GM23338 (cell line): ENCODE data around the gene ANKRD44. TPM values are rescaled to one million over a fixed set of nuclear protein-coding genes. Genes with fewer than 3 reads are reported as not detected.

Experiments used
- ATAC-seq: fragments of 200-7000 bp; cut with Tn5 transposase; 3 replicates; pipeline ENCODE4 v1.9.1; 2020
- DNase-seq: peaks from one replicate; pipeline ENCODE4 v3.0.0-alpha.2; 2015; ENCODE audit warnings: low spot score
- H2AFZ ChIP-seq: fragments of 200-600 bp; sonication (generic); 2 replicates; pipeline ENCODE4 v1.8.0; 2016; ENCODE audit warnings: antibody characterized with exemption, mild to moderate bottlenecking, moderate library complexity
- H3F3A ChIP-seq: fragments of 200-600 bp; sonication (generic); replicated peaks from 2 replicates; pipeline ENCODE4 v1.8.0; 2017; ENCODE audit warnings: antibody characterized with exemption, mixed run types, low read depth
- H3K27ac ChIP-seq: fragments of 200-600 bp; sonication (generic); 2 replicates; pipeline ENCODE4 v1.6.1; 2016; ENCODE audit warnings: low read depth
- H3K27me3 ChIP-seq: fragments of 200-600 bp; sonication (generic); 2 replicates; pipeline ENCODE4 v1.8.0; 2016; ENCODE audit warnings: mild to moderate bottlenecking, mixed run types, moderate library complexity; ENCODE audit not compliant: insufficient read depth
- H3K36me3 ChIP-seq: fragments of 200-600 bp; sonication (generic); 2 replicates; pipeline ENCODE4 v1.8.0; 2016; ENCODE audit warnings: mild to moderate bottlenecking; ENCODE audit not compliant: insufficient read depth
- H3K4me1 ChIP-seq: fragments of 200-600 bp; sonication (generic); 2 replicates; pipeline ENCODE4 v1.8.0; 2016; ENCODE audit warnings: mild to moderate bottlenecking, moderate library complexity; ENCODE audit not compliant: insufficient read depth
- H3K4me2 ChIP-seq: fragments of 200-600 bp; sonication (generic); 2 replicates; pipeline ENCODE4 v1.7.1; 2017; ENCODE audit warnings: mixed run types
- H3K4me3 ChIP-seq: fragments of 200-600 bp; sonication (generic); 2 replicates; pipeline ENCODE4 v1.6.1; 2016; ENCODE audit warnings: mixed run types
- H3K79me2 ChIP-seq: fragments of 200-600 bp; sonication (generic); replicated peaks from 2 replicates; pipeline ENCODE4 v1.8.0; 2017; ENCODE audit warnings: mild to moderate bottlenecking; ENCODE audit not compliant: insufficient read depth
- H3K9me2 ChIP-seq: fragments of 200-600 bp; sonication (generic); 2 replicates; pipeline ENCODE4 v1.8.0; 2017; ENCODE audit not compliant: insufficient read depth
- H4K20me1 ChIP-seq: fragments of 200-600 bp; sonication (generic); replicated peaks from 2 replicates; pipeline ENCODE4 v1.8.0; 2017; ENCODE audit warnings: mild to moderate bottlenecking; ENCODE audit not compliant: insufficient read depth
- H3K27ac Mint-ChIP-seq: 2 replicates; pipeline ENCODE4 v1.8.0; 2020; ENCODE audit warnings: inconsistent platforms, mild to moderate bottlenecking, moderate library complexity, mixed read lengths
- H3K27me3 Mint-ChIP-seq: 3 replicates; pipeline ENCODE4 v1.8.0; 2022; ENCODE audit warnings: low read depth, mild to moderate bottlenecking, moderate library complexity, mixed read lengths, inconsistent platforms; ENCODE audit not compliant: insufficient read depth, poor library complexity
- H3K36me3 Mint-ChIP-seq: 3 replicates; pipeline ENCODE4 v1.8.0; 2021; ENCODE audit warnings: low read depth, mild to moderate bottlenecking, inconsistent platforms, moderate library complexity, mixed read lengths
- H3K4me1 Mint-ChIP-seq: 3 replicates; pipeline ENCODE4 v1.8.0; 2020; ENCODE audit warnings: mild to moderate bottlenecking, inconsistent platforms, mixed read lengths
- H3K4me3 Mint-ChIP-seq: 3 replicates; pipeline ENCODE4 v1.8.0; 2021; ENCODE audit warnings: moderate library complexity, mild to moderate bottlenecking, inconsistent platforms, mixed read lengths
- H3K9me3 Mint-ChIP-seq: 3 replicates; pipeline ENCODE4 v1.8.0; 2020; ENCODE audit warnings: moderate library complexity, mild to moderate bottlenecking, inconsistent platforms, mixed read lengths
- EZH2phosphoT487 ChIP-seq: fragments of 200-600 bp; sonication (generic); IDR thresholded peaks from one replicate; pipeline ENCODE4 v1.8.1; 2018; ENCODE audit warnings: antibody characterized with exemption; ENCODE audit not compliant: unreplicated experiment
- POLR2AphosphoS5 ChIP-seq: IDR thresholded peaks from 2 replicates; pipeline ENCODE4 v1.6.1; 2016; ENCODE audit warnings: antibody characterized with exemption, low read depth
- REST ChIP-seq: IDR thresholded peaks from one replicate; pipeline ENCODE4 v1.6.1; 2018; ENCODE audit warnings: antibody characterized with exemption; ENCODE audit not compliant: unreplicated experiment
- STAT1 ChIP-seq: IDR thresholded peaks from one replicate; pipeline ENCODE4 v1.6.1; 2016; ENCODE audit warnings: antibody characterized with exemption; ENCODE audit not compliant: unreplicated experiment
- ZNF462 ChIP-seq: fragments of 250-450 bp; sonication (Bioruptor Pico); IDR thresholded peaks from 2 replicates; pipeline ENCODE4 v1.5.0; 2020; ENCODE audit warnings: mild to moderate bottlenecking, moderate library complexity
- polyA plus RNA-seq: library from polyadenylated mRNA; unstranded; fragments of >200 nt; fragmentation: Nextera tagmentation; extraction: Ambion mirVana; gene quantifications from 2 replicates; pipeline ENCODE4 v1.2.1, GENCODE V29; 2016
- total RNA-seq: library from RNA; depleted of rRNA; stranded (reverse); fragments of >200 nt; shearing (Covaris generic); gene quantifications from 2 replicates; pipeline ENCODE4 v1.2.3, GENCODE V29; 2014

ANKRD44 gene
- total and polyA plus RNA-seq, 2 experiments from 2014 or later, result 0.44 to 0.56 TPM

GRCh38 chr2:197097578-197098366, 212.8 kb downstream of the ANKRD44 start (continued):
- TF ChIP-seq ZNF462 (CRISPR knock-in tag) (no peak), POLR2AphosphoS5 (no peak), EZH2phosphoT487 (no peak)

- H3K36me3 Mint-ChIP-seq, result no peaks in the 10 kb centered on the region
- Histone ChIP-seq H2AFZ (no peak overlapping the region), H3K4me3 (no peak overlapping the region), H3K4me2 (no peak overlapping the region), H3F3A (no peaks in the 10 kb centered on the region), H4K20me1 (no peaks in the 10 kb centered on the region), H3K4me1 (no peaks in the 10 kb centered on the region), H3K36me3 (no peaks in the 10 kb centered on the region), H3K9me2 (no peaks in the 10 kb centered on the region), H3K79me2 (no peaks in the 10 kb centered on the region), H3K27ac (no peak overlapping the region), H3K27me3 (no peaks in the 10 kb centered on the region)
- TF ChIP-seq REST (no peak), STAT1 (no peak)
- no peaks in the 10 kb centered on the region for H3K9me3 Mint-ChIP-seq
- no peak overlapping the region for H3K4me3 Mint-ChIP-seq
- DNase-seq (no peak), ATAC-seq (no peak)
- peaks cover 2% of the 10 kb centered on the region; the same call in 1 of the 3 replicates for H3K4me1 Mint-ChIP-seq
- no peaks in the 10 kb centered on the region for H3K27me3 Mint-ChIP-seq
- no peak overlapping the region for H3K27ac Mint-ChIP-seq
Measured at GRCh38 chr2:197096649-197097048, 213.9 kb downstream of the ANKRD44 start.
